Left hindlimb (tissue), 1 donor: ENCODE results near the gene NECAB2.

Source experiments
- DNase-seq: peaks from one replicate; pipeline ENCODE4 v3.0.0-alpha.2; 2018

The NECAB2 gene

GRCh38 chr16:83968306-83968851 is 335 bp downstream of the NECAB2 start:
- DNase-seq: no peak

GRCh38 chr16:83968891-83969649 is 1.0 kb downstream of the NECAB2 start:
- no peak for DNase-seq

GRCh38 chr16:83969771-83970429 is 1.9 kb downstream of the NECAB2 start:
- no peak for DNase-seq

- peak; percentile 23 for DNase-seq
Observed at GRCh38 chr16:83970430-83970815, 2.4 kb downstream of the NECAB2 start.

GRCh38 chr16:83971165-83972130 is 3.4 kb downstream of the NECAB2 start:
- DNase-seq: peak; percentile 17

GRCh38 chr16:83972256-83973008 is 4.4 kb downstream of the NECAB2 start:
- peak; percentile 8 for DNase-seq

- no peak for DNase-seq
Observed at GRCh38 chr16:83973077-83973476, 5.0 kb downstream of the NECAB2 start.

- DNase-seq: no peak
Observed at GRCh38 chr16:83973581-83974385, 5.7 kb downstream of the NECAB2 start.

- no peak for DNase-seq
Observed at GRCh38 chr16:83974475-83974874, 6.4 kb downstream of the NECAB2 start.

GRCh38 chr16:83975590-83976260 is 7.7 kb downstream of the NECAB2 start:
- no peak for DNase-seq

- DNase-seq: no peak
Observed at GRCh38 chr16:83977056-83977815, 9.2 kb downstream of the NECAB2 start.

- no peak for DNase-seq
Observed at GRCh38 chr16:83978401-83978904, 10.4 kb downstream of the NECAB2 start.

GRCh38 chr16:83979441-83979840 is 11.4 kb downstream of the NECAB2 start:
- no peak for DNase-seq

- DNase-seq: no peak
Observed at GRCh38 chr16:83980794-83981193, 12.8 kb downstream of the NECAB2 start.

- DNase-seq: no peak
Observed at GRCh38 chr16:83981799-83982198, 13.8 kb downstream of the NECAB2 start.

GRCh38 chr16:83983491-83983890 is 15.4 kb downstream of the NECAB2 start:
- no peak for DNase-seq

- no peak for DNase-seq
Observed at GRCh38 chr16:83989300-83989699, 21.3 kb downstream of the NECAB2 start.

GRCh38 chr16:83990492-83990891 is 22.4 kb downstream of the NECAB2 start:
- no peak for DNase-seq

- DNase-seq: no peak
Observed at GRCh38 chr16:83992624-83993023, 24.6 kb downstream of the NECAB2 start.

- DNase-seq: no peak
Observed at GRCh38 chr16:83994087-83994486, 26.0 kb downstream of the NECAB2 start.
